NCI-H446 (cell line): Measurements from ENCODE around the gene ZDHHC19.
"Not testable (repeated sequence)": the region's sequence is repeated elsewhere in the genome, so short reads cannot be mapped to it uniquely, and the experiment has no call there.

ENCODE experiments used
- DNase-seq, 2 experiments: peaks; one replicate each; lab custom pipeline; 2025; lab: John Stamatoyannopoulos, UW

Gene ZDHHC19

GRCh38 chr3:196202516-196202970 is 8.7 kb downstream of the ZDHHC19 start:
- DNase-seq, result no peak

GRCh38 chr3:196198771-196199753 is 12.1 kb downstream of the ZDHHC19 start:
- no peak for DNase-seq

- DNase-seq, result no peak
These were observed 13.0 kb downstream of the ZDHHC19 start for GRCh38 chr3:196198081-196198675.

GRCh38 chr3:196197524-196197923 is 13.7 kb downstream of the ZDHHC19 start:
- no peak for DNase-seq

- DNase-seq, result no peak
These were observed 15.4 kb downstream of the ZDHHC19 start for GRCh38 chr3:196195664-196196265.

GRCh38 chr3:196194542-196194915 is 16.7 kb downstream of the ZDHHC19 start:
- no peak for DNase-seq

GRCh38 chr3:196193736-196194541 is 17.3 kb downstream of the ZDHHC19 start:
- no peak for DNase-seq

- no peak for DNase-seq
These were observed 18.0 kb downstream of the ZDHHC19 start for GRCh38 chr3:196193133-196193735.

- DNase-seq, result no peak
These were observed 18.6 kb downstream of the ZDHHC19 start for GRCh38 chr3:196192524-196193051.

GRCh38 chr3:196192036-196192523 is 19.1 kb downstream of the ZDHHC19 start:
- no peak for DNase-seq

GRCh38 chr3:196189566-196190347 is 21.4 kb downstream of the ZDHHC19 start:
- no peak for DNase-seq

GRCh38 chr3:196186651-196187573 is 24.3 kb downstream of the ZDHHC19 start:
- DNase-seq, result no peak

GRCh38 chr3:196184881-196185280 is 26.3 kb downstream of the ZDHHC19 start:
- DNase-seq, result no peak

GRCh38 chr3:196184169-196184432 is 27.1 kb downstream of the ZDHHC19 start:
- not testable (repeated sequence) for DNase-seq

- no peak for DNase-seq
These were observed 30.1 kb downstream of the ZDHHC19 start for GRCh38 chr3:196181127-196181546.

GRCh38 chr3:196180346-196180745 is 30.9 kb downstream of the ZDHHC19 start:
- no peak for DNase-seq

GRCh38 chr3:196179380-196180308 is 31.6 kb downstream of the ZDHHC19 start:
- DNase-seq, result peak; percentile 79 to 92

- DNase-seq, result no peak
These were observed 32.2 kb downstream of the ZDHHC19 start for GRCh38 chr3:196178993-196179379.
